ENCODE data around the gene UNC45B.

GRCh38 chr17:35167046-35167445, 19.4 kb downstream of the UNC45B start:
- no peak for TF ChIP-seq CTCF (IDR thresholded peaks at IDR 0.05)
- no peak for TF ChIP-seq POLR2AphosphoS5 (IDR thresholded peaks at IDR 0.05; ENCODE audit: insufficient read depth in 1 of 2, low read depth in 1 of 2)
